Nucleus accumbens (tissue), 56 donors: Measurements from ENCODE around the gene LSP1.

Experiments
- DNase-seq, 56 donors: peaks; one replicate each; lab custom pipeline; 2025; lab: John Stamatoyannopoulos, UW

LSP1 gene

DNA sequence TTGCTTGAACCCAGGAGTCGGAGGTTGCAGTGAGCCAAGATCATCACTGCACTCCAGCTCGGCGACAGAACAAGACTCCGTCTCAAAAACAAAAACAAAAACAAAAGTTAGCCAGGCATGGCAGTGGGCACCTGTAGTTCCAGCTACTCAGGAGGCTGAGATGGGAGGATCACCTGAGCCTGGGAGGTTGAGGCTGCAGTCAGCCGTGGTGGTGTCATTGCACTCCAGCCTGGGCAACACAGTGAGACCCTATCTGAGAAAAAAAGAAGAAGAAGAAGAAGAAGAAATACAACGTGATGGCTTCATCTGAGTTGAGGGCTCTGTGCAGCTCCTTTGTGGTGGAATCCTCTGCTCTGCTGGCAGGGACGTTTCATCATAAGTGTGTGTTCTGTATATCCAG, 56.6 kb downstream of the LSP1 start:
- DNase-seq, result no peak

DNA sequence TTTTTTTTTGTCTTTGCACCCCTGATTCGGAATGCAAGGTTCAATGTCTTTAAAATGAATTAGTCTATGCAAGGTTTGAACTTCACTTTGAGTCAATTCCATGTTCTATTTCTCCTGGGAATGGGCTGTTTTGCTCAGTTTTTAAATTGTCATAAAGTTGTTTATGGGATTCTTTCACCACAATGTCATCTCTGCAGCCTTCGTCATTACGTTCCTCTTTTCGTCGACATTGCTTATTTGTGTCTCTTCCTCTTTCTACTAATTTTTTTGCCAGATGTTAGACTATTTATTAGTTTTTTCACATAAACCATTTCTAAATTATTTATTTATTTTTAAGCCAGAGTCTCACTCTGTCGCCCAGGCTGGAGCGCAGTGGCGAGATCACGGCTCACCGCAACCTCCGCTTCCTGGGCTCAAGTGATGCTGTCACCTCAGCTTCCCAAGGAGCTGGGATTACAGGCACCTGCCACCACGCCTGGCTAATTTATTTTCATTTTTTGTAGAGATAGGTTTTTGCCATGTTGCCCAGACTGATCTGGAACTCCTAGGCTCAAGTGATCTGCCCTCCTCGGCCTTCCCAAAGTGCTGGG, 59.5 kb downstream of the LSP1 start:
- DNase-seq, result no peak

DNA sequence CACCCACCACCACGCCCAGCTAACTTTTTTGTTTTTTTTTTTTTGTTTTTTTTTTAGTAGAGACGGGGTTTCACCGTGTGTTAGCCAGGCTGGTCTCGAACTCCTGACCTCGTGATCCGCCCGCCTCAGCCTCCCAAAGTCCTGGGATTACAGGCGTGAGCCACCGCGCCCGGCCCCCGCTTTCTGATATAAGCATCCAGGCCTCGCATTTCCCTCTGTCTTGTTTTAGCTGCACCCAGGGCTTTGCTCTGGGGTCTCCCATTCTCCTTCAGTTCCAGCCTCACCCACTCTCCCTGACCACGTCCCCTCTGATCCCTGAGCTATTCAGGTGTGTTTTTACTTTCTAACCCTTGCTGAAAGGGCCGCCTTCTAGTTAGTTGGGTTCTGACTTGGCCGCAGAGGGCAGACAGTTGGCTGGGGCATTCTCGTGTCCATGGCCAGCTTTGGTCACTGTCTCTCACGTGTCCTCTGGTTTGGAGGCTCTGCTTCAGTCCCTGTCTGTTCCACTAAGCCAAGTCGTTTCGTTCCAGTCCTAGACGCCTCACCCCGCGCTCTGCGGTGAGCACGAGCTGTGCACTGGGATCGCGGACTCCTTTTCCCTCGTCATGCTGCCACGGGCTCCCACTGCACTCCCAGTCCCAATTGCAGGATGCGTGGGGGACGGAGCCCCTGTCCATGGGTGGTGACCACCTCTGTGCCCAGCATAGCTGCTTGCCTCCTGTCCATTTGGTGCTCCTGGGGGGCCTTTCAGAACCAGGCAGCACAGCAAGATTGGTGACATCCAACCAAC, 60.6 kb downstream of the LSP1 start:
- no peak for DNase-seq

DNA sequence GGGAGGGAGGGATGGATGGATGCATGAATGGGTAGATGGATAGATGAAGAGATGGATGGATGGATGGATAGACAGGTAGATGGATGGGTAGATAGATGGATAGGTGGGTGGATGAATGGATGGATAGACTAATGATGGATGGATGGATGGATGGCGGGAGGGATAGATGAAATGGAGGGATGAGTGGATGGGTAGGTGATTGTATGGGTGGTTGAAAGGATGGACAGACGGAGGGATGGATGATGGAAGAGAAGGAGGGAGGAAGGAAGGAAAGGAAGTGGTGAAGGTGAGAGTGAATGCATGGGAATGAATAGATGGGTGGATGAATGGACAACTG, 62.9 kb downstream of the LSP1 start:
- no peak for DNase-seq

DNA sequence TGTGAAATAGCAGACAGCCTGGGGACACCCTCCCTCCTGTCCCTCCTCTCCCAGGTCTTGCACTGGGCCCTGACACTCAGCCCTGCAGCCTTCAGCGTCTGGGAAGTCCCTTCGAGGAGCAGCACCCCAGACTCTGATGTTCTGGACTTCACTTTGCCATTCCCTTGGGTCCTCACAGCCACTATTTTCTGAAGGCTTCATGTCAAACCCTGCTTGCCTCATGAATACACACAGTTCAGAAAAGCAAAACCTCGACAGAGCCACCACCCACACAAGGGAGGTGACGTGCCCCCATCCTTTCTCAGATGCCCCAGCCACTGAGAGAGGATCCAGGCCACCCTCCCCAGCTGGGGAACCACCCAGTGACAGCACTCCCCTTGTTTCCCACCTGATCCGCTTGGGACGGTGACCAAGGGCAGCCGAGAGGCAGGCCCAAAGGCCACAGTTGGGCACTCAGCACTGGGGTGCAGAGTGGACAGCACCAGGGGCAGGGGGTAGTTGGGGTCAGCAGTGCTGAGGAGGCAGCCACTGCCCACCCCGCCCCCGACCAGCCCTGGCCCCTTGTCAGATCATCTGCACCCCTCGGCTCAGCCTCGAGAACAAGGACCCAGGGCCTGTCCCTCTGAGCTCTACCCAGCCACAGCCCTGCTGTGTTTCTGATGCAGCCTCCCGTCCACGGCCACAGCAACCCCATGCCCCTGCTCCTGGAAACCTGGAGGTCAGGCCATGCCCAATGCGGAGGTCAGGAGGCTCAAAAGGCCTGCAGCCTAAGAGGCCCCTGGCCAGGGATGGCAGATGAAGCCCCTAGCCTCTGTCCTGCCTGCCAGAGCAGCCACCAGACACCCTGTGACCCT, 63.5 kb downstream of the LSP1 start:
- no peak for DNase-seq

DNA sequence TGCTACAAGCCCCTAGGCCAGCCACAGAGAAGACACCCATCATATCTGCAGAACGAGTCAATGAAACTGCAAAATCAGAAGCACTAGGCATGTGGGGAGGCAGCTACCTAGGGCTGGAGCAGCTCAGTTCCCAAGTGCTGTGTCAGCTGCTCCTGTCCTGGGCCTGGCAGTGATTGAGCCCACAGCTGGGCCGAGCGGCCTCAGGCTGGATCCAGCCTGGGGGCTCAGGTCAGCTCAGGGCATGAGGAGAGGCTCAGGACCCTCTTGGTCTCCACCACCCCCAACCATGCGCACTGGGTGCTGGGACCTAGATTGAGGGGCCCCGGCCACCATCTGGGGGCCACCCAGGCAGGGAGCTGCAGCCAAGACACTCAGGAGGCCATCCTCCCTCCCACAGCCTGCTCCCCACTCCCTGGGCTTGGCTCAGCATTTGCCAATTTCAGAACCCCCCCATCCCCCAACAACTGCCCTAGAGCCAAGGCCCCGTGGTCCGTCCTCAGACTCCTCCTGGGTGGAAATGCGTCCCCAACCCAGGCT, 64.2 kb downstream of the LSP1 start:
- DNase-seq, result no peak

DNA sequence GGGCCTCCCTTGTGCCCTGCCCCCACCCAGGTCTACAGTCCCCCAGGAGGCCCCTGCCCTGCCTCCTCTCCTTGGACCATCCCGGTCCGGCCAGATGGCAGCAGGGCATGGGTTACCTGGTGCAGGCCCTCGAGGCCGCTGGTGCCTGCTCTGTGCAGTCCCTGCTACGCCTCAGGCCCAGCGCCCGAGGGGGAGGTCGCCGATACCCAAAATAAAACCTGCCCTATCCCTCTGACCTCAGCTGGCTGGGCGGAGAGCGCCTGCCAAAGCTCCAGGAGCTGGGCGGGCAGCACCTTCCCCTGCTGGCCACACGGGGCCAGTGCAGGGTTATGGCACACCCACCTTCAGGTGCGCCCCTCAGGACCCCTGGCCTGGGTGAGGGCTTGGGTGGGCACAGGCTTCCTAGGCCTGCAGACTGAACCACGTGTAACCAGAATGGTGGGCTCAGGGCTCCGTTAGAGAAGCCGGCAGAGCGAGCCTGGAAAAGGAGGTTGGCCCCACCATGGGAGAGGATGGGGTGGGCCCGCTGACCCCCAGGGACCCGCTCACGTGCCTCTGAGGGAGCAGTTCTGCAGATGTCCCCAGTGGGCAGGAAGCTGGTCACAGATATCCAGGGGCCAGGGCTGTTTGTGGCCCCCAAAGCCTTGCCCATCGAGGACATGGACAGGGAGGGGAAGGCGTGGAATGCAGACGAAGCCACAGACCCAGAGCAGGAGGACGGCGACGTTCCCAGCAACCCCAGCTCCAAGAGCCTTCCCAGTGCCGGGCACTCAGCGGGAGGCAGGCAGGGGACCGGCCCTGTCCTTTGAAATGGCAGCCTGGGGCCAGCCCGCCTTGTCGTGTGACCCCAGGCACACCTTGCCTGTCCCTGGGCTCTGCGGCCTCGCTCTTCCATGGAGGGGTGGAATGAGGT, 64.9 kb downstream of the LSP1 start:
- DNase-seq, result no peak

DNA sequence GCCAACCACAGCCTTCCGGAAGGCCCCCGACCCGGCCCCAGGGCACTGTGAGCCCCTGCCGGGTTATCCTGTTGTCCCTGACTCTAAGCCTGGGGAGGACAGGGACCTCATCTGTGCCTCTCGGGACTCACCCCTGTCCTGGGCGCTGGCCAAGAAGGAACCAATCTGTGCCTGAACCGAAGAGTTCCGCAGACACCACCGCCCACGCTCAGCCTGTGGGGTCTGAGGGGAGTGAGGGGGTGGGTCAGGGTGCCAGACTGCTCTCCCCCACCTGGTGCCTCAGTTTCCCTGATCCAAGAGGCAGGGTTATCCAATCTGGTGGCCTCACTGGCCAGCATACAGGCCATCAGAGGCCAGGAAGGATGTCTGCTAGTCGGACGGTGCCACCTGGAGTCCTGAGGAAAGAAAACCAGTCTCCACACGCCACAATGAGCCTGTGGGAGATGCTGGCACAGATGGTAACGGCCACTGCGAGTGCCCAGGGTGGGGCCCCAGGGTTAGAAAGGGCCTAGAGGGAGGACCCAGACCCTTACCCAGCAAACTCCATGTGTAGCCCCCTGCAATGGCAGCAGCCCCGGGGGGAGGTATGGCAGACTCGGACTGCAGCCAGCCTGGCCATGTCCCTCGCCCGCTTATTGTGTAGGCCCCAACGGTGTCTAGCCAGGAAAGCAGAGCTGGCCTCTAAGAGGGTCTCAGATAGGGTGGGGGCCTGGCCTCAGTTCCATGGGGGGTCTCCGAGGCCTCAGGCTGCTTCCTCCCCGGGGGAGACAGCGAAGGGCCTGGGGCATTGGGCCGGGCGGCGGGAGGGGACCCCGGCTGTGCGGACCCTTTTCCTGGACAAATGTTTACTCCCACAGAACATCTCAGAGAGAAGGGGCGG, 65.8 kb downstream of the LSP1 start:
- no peak for DNase-seq

DNA sequence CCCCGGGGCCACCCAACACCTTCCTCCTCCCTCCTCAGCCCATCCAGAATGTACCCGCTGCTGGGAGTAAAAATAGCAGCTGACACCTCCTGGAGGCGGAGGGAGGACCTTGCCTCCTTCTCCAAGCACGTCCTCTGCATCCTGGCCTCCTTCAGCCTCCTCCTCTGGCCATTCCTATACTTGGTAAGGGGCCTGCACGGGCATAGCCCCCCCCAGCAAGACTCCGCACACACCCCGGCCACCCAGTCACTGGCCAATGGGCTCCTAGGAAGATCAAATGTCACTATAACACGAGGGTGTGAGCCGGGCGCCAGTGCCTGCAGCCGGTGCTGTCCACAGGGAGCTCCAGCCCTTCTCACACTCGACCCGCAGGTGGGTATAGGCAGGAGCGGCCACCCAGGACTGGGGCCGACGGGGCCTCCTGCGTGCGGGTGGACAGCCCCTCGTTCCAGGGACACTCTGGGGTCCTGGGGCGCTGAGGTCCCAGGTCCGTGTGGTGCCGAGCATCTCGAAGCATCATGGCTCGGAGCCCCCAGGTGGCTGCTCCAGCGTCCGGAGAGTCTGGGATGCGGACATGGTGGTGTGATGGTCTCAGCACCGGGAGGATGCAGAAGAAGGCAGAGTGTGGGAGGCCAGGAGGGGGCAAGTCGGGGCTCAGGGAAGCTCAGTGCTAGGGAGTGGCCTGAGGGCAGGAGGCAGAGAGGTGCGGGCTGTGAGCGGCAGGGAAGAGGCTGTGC, 66.7 kb downstream of the LSP1 start, which contains the start of gene TNNT3:
TNNT3 (plus strand) TSS at position 313 of the 737 bp plus-strand sequence. CDS start 3,172 bp downstream, outside the sequence.
- DNase-seq, result no peak

DNA sequence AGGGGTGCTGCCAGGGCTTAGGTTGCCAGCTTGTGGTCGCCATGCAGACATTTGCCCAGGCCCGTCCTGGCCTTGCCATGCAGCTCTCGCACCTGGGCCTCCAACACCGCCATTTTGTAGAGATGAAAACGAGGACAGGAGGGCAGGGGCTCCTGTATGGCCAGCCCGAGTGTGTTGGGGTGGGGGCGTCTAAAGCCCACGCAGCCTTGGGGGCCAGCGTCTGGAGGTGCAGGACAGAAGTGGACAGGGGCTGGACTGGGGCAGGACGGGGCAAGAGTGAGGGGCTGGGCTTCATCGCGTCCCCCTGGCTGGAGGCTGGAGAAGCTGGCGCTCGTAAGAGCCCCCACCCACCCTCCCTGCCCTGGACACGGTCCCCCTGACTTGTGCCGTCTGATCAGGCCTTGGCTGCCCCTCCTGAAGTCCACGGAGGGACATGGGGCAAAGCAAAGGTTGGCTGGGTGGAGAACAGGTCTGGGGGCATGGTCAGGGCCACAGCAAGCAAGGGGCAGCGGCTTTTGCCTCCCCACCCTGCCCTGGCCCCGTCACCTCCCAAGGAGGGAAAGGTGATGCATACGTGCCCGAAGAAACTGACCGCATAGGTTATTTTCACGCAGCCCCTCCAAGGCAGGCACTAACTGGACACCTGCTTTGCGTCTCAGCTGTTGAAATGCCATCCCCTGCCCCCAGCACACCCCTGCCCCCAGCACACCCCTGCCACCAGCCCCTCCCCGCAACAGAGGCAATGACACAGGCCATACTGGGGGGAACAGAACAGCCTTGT, 67.4 kb downstream of the LSP1 start:
- no peak for DNase-seq

DNA sequence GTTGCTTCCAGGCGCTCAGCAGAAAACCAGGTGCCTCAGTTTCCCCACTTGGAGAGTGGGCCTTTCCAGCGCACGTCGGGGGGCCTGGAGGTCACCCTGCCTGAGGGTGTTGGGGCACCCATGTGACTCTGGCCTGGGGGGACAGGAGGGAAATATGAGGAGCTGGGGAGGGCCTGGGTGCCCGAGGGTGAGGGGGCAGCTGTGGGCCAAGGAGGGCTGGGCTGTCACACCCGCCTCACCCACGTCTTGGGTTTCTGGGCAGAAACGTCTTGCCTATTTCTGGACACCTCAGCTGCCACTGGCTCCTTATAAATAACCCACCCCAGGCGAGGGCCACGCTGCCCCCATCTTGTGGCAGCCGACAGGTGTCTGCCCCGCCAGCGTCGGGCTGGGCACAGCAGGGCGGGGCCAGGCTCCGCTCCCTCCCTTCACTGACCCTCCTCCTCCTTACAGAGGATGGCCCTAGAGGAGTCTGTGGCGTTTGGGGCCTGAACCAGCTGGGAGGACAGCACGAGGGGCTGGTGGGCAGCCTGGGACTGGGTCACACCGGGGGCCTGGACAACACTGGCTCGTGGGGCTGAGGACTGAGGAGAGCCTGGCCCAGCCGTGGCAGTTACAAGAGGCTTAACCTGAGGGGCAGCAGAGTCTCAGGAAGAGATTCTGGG, 68.2 kb downstream of the LSP1 start:
- no peak for DNase-seq

DNA sequence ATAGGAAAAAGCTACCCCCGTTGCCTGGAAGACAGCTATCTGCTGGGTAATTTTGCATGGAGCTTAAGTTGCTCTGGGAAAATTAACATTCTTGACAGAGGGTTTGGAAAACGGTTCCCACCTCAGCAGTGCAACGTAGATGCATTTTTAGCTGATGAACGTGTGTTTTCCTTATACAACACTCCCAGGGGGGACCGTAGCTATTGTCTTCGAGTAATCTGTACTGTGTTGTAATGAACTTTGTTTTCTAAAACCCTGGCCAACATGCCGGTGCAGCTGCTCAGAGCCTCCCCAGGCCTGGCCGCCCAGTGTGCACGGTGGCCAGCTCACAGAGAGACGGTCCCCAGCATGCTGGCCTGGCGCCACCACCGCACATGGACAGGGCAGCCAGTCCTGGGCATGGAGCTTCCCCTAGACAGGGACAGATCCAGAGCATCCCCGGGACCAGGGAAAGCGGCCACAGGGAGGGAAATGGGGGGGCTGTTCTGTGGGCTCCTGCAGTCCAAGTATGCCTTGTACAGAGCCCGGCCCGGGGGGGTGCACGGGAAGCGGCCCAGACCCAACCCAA, 68.8 kb downstream of the LSP1 start:
- DNase-seq, result peak in 9 of 56 donors; percentile 12 to 66 (median 17)

DNA sequence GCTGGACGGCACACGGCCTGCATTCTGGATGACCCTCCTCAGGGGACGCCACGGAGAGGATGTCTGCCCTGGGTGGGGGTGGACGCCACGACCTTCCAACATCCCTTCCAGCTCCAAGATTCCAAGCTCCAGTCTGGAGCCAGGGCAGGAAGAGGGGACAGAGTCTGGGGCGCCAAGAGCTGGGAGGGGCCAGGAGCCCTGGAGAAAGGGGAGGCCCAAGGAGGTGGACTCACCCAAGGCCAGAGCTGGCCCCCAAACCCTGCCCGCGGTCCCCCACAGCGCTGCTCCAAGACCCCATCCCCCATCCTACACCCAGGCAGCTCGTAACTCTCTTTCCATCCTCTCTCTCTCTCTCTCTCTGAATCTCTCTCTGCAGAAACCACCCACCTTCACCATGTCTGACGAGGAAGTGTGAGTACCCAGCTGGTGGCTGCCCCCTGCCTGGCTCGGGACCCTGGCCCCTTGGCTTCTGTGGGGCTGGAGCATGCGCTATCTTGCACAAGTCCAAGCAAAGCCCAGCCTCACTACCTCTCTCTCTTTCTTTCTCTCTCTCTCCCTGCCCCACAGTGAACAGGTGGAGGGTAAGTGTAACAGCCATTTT, 69.7 kb downstream of the LSP1 start:
- DNase-seq, result no peak

DNA sequence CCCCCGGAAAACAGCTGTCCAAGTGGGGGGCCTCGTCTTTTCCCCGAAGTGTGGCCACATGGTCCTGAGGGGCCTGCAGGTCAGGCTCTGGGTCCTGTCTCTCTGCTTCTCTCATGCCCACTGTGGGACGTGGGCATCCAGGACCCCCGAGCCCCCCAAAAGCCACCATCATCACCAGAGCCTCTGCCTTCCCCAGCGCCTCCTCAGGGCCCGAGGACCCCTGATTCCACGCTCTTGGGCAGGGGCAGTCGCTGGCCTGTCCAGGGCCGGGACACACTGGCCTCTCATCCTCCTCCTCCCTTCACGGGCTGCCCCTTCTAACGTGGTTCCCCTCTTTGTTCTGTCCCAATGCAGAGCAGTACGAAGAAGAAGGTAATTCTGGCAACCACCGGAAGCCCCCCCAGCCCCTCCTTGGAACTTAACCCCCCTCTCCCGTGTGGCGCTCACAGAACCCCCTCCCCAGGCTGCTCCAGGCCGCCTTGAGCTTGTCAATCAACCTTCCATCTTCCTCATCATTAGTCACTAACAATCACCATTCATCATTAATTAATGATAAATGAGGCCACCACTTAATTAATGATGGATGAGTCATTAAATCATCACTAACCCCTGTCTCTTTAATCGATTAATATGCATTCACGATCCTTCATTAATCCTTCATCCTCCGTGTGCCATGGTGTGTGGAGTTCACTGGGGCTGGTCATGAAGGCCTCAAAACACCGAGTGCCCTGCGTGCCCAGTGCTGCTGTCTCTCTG, 70.5 kb downstream of the LSP1 start:
- DNase-seq, result no peak

DNA sequence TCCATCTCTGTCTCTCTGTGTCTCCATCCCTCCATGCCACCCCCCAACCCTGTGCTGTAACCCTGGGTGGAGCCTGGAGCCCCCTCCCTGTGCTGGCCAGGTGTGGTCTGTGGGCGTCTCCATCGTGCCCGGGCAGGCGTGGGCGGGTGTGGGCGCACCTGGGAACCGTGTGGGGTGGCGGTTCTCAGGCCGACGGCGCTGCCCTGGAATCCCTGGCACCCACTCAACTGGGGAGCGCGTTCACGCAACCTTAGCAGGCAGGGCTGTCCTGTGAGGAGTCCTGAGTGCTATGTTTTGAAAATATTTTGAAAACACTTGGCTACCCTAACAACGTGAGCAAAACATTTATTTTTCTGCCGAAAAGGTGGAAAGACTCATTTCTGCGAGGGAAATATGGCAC, 71.3 kb downstream of the LSP1 start:
- no peak for DNase-seq
